ENCODE measurements around the gene RBBP7.

Gene RBBP7

DNA sequence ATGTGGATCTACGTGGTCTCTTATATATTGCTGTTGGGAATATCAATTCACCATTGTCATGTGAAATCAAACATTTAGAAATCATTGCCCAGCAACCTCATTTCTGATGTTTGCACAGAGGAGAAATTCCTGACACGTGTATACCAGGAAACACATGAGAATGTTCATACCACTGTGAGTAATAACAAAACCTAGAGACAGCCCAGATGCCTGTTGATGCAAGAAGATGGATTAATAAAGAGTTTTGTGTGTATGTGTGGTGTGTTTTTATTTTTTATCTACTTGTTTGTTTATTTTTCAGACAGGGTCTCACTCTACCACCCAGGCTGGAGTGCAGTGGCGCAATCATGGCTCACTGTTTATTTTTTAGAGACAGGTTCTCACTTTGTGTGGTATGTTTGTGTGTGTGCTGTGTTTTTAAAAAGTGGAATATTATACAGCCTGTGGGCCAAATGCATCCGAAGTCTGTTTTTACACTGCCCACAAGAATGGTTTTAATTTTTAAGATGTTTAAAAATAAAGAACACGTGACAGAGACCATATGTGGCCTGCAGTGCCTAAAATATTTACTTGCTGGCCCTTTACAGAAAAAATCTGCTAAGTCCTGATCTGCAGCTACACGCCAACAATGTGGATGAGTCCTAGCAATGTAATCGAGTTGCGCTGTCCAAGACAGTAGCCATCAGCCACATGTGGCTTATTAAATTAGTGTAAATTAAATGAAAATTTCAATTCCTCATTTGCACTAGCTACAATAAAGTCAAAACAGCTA is 44.7 kb downstream of the RBBP7 start:
- Histone ChIP-seq H3K36me3 (ENCODE audit: insufficient read depth, low read length) (peaks cover 15% of the 10 kb centered on the region; the same call in 1 of the 2 replicates), H2AFZ (ENCODE audit: low read length) (no peak overlapping the region), H3K4me1 (ENCODE audit: insufficient read depth, low read length, poor library complexity, severe bottlenecking) (no peaks in the 10 kb centered on the region), H3K9ac (ENCODE audit: low read depth, low read length, poor library complexity, severe bottlenecking) (no peak overlapping the region), H3K9me3 (ENCODE audit: insufficient read depth, low read depth, low read length) (no peaks in the 10 kb centered on the region), H3F3A (ENCODE audit: low read depth) (no peaks in the 10 kb centered on the region), H3K79me2 (ENCODE audit: insufficient read depth, low read length) (no peaks in the 10 kb centered on the region), H3K4me2 (ENCODE audit: low read depth, low read length, poor library complexity, severe bottlenecking) (no peak overlapping the region), H4K20me1 (ENCODE audit: insufficient read depth, low read length, poor library complexity, severe bottlenecking) (no peaks in the 10 kb centered on the region), H3K27me3 (ENCODE audit: insufficient read depth, low read length, poor library complexity, severe bottlenecking) (no peaks in the 10 kb centered on the region), H3K4me3 (ENCODE audit: low read length, poor library complexity, severe bottlenecking) (no peak overlapping the region), H3K9me2 (replicated peaks; ENCODE audit: low read depth, low read length) (no peaks in the 10 kb centered on the region)
- TF ChIP-seq, protein P1, sequence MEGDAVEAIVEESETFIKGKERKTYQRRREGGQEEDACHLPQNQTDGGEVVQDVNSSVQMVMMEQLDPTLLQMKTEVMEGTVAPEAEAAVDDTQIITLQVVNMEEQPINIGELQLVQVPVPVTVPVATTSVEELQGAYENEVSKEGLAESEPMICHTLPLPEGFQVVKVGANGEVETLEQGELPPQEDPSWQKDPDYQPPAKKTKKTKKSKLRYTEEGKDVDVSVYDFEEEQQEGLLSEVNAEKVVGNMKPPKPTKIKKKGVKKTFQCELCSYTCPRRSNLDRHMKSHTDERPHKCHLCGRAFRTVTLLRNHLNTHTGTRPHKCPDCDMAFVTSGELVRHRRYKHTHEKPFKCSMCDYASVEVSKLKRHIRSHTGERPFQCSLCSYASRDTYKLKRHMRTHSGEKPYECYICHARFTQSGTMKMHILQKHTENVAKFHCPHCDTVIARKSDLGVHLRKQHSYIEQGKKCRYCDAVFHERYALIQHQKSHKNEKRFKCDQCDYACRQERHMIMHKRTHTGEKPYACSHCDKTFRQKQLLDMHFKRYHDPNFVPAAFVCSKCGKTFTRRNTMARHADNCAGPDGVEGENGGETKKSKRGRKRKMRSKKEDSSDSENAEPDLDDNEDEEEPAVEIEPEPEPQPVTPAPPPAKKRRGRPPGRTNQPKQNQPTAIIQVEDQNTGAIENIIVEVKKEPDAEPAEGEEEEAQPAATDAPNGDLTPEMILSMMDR (conservative IDR thresholded peaks at IDR 0.05; ENCODE audit: low read length) = no peak
- TF ChIP-seq EZH2phosphoT487 (IDR thresholded peaks at IDR 0.05; ENCODE audit: borderline replicate concordance) = no peak

DNA sequence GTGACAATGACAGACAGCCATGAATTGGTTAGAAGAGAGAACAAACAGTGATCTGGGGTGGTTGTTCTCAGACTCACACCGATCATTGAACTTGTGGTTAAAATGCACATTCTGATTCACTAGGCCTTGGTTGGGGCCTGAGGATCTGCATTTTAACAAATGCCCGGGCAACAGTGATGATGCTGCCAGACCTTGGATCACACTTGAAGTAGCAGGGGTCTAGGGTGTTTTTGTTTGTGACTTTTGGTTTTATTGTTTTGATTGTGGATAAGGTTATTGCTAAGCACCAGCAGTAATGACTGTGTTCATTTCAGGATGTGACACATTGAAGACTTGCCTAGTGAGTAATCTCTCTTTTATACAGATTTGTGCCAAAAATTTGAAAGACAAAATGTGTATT is 47.4 kb downstream of the RBBP7 start:
- Histone ChIP-seq H2AFZ (ENCODE audit: low read length) (no peak overlapping the region), H3K9ac (ENCODE audit: low read depth, low read length, poor library complexity, severe bottlenecking) (no peak overlapping the region), H3K9me3 (ENCODE audit: insufficient read depth, low read depth, low read length) (no peaks in the 10 kb centered on the region), H3K79me2 (ENCODE audit: insufficient read depth, low read length) (no peaks in the 10 kb centered on the region), H3K4me3 (ENCODE audit: low read length, poor library complexity, severe bottlenecking) (no peak overlapping the region), H3K4me1 (ENCODE audit: insufficient read depth, low read length, poor library complexity, severe bottlenecking) (no peaks in the 10 kb centered on the region), H4K20me1 (ENCODE audit: insufficient read depth, low read length, poor library complexity, severe bottlenecking) (no peaks in the 10 kb centered on the region), H3K9me2 (replicated peaks; ENCODE audit: low read depth, low read length) (no peaks in the 10 kb centered on the region), H3F3A (ENCODE audit: low read depth) (no peaks in the 10 kb centered on the region), H3K4me2 (ENCODE audit: low read depth, low read length, poor library complexity, severe bottlenecking) (no peak overlapping the region), H3K27me3 (ENCODE audit: insufficient read depth, low read length, poor library complexity, severe bottlenecking) (no peaks in the 10 kb centered on the region), H3K36me3 (ENCODE audit: insufficient read depth, low read length) (peaks cover 13% of the 10 kb centered on the region; the same call in 1 of the 2 replicates)
- TF ChIP-seq, protein P1 (conservative IDR thresholded peaks at IDR 0.05; ENCODE audit: low read length) = no peak
- TF ChIP-seq EZH2phosphoT487 (IDR thresholded peaks at IDR 0.05; ENCODE audit: borderline replicate concordance) = no peak

DNA sequence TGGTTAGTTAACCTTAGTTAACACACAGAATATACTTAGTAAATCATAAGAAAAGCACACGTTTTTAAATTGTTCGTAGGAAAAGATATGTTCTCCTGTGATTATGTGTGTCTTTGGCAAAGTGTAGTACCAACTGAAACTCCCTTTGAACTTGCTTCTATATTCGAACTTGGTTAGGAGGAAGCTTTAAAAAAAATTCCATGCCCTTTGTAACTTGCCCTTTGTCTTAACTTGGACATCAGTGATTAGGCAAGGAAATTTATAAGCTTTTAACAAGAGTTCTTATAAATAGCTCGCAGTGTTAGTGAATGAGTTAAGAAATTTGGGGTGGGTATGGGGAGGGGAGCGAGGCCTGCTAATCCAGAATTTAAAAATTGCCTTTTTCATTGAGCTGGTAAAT is 50.5 kb downstream of the RBBP7 start:
- Histone ChIP-seq H3K79me2 (ENCODE audit: insufficient read depth, low read length) (no peaks in the 10 kb centered on the region), H3K27me3 (ENCODE audit: insufficient read depth, low read length, poor library complexity, severe bottlenecking) (no peaks in the 10 kb centered on the region), H3K9ac (ENCODE audit: low read depth, low read length, poor library complexity, severe bottlenecking) (no peak overlapping the region), H3K4me2 (ENCODE audit: low read depth, low read length, poor library complexity, severe bottlenecking) (no peak overlapping the region), H3K9me2 (replicated peaks; ENCODE audit: low read depth, low read length) (no peaks in the 10 kb centered on the region), H2AFZ (ENCODE audit: low read length) (no peak overlapping the region), H3F3A (ENCODE audit: low read depth) (no peaks in the 10 kb centered on the region), H3K4me1 (ENCODE audit: insufficient read depth, low read length, poor library complexity, severe bottlenecking) (no peaks in the 10 kb centered on the region), H3K36me3 (ENCODE audit: insufficient read depth, low read length) (peaks cover 13% of the 10 kb centered on the region; the same call in 1 of the 2 replicates), H3K9me3 (ENCODE audit: insufficient read depth, low read depth, low read length) (no peaks in the 10 kb centered on the region), H4K20me1 (ENCODE audit: insufficient read depth, low read length, poor library complexity, severe bottlenecking) (no peaks in the 10 kb centered on the region), H3K4me3 (ENCODE audit: low read length, poor library complexity, severe bottlenecking) (no peak overlapping the region)
- TF ChIP-seq, protein P1 (conservative IDR thresholded peaks at IDR 0.05; ENCODE audit: low read length) = no peak
- no peak for TF ChIP-seq EZH2phosphoT487 (IDR thresholded peaks at IDR 0.05; ENCODE audit: borderline replicate concordance)

Data from Loucy (cell line).